Measurements from ENCODE around the gene COL12A1.

COL12A1 gene

GRCh38 chr6:75142721-75143120 is 63.1 kb downstream of the COL12A1 start:
- DNase-seq (ENCODE audit: low spot score), result no peak

GRCh38 chr6:75135876-75136275 is 70.0 kb downstream of the COL12A1 start:
- DNase-seq (ENCODE audit: low spot score), result no peak

GRCh38 chr6:75135450-75135849 is 70.4 kb downstream of the COL12A1 start:
- DNase-seq (ENCODE audit: low spot score), result no peak

- no peak for DNase-seq (ENCODE audit: low spot score)
Measured at GRCh38 chr6:75130784-75131183, 75.1 kb downstream of the COL12A1 start.

- DNase-seq (ENCODE audit: low spot score), result no peak
Measured at GRCh38 chr6:75128878-75129570, 76.8 kb downstream of the COL12A1 start.

DNA sequence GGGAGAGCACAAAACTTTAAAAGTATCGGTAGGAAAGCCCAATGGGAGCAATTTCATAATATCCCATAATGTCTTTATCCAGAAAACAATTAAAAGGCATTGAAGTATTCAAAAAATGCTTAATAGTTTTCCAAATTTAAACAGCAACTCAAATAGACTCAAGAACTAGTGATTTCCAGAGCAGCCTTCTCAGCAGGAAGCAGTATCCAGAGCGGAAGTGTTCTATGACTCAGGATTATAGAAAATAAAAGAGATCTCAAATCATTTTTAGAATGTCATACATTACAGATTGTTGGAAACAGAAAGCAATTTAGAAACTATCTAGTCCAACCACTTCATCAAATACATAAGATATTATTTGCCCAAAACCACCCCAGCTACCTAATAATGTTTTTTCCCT is 79.3 kb downstream of the COL12A1 start:
- no peak for DNase-seq (ENCODE audit: low spot score)

DNA sequence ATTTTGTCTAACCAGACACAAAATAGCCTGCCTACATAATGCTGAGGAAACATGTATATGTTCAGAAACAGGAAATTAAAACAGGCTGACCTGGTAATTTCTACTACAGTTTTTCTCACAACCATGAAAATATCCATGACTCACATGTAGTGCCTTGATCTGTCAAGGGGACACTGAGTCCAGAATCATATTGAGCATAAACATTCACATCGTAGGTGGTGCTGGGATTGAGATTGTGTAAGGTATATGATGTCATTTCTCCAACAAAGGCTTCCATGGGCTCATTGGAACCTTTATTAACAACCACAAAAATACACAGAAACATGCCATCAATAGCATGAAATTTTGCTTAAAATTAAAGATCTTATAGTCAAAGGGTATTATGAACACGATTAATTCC is 80.9 kb downstream of the COL12A1 start:
- no peak for DNase-seq (ENCODE audit: low spot score)

GRCh38 chr6:75124085-75124484 is 81.8 kb downstream of the COL12A1 start:
- no peak for DNase-seq (ENCODE audit: low spot score)

DNA sequence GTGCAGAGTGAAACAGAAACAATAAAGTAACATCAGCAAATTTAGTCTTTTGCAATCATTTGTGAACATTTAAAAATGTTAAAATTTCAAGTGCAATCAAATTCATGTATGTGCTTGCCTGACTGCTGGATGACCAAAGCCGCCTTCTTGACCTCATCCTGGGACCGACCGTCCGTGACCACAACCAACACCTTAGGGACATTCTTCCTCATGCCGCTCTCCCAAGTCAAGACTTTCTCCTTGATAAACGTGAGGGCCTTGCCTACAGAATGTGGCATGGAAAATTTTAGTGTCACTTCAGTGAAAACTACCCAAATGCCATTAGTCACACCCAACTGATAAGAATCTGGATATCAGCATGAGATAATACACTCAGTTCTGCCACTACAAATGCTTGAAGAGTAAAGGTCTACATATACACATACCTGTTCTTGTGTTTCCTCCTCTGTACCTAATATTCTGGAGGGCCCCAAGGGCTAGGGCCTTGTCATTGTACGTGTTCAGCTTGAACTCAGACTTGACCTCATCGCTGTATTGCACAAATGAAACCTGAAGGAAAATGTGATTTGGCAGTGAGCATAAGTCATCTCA is 86.8 kb downstream of the COL12A1 start:
- no peak for DNase-seq (ENCODE audit: low spot score)

DNA sequence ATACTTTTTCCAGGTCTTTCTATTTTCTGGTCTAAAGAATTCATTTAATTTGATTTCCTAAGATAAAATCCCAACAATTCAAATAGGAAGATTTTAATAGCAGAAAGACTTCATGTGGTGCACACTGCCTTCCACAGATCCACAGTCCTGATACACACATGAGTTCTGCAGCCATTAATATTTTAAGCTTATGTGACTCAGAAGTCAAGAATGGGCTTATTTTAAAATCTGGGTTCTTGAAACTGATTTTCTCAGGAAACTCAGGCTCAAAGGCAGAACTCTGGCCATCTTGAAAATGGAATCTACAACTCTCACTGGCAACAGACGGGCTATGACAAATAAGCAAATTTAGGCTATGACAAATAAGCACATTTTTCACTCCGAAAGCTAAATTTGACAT is 88.2 kb downstream of the COL12A1 start:
- DNase-seq (ENCODE audit: low spot score), result no peak

DNA sequence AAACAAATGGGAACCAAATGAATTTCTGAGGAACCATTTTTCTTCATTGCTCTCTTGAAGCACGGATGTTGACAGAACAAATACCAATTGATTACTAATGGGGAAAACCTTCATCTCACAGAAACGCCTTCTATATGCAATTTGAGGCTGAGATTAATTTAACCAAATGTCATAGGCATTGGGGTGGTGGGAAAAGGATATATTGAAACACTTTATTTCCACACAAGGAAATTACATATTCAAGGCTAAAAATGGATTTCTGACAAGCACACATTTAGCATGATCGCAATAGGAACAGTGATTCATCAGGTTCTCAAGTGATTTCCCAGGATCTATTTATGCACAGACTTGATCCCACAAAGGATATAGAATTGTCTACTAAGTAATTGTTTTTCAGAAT is 88.9 kb downstream of the COL12A1 start:
- no peak for DNase-seq (ENCODE audit: low spot score)

GRCh38 chr6:75115481-75115880 is 90.4 kb downstream of the COL12A1 start:
- no peak for DNase-seq (ENCODE audit: low spot score)

DNA sequence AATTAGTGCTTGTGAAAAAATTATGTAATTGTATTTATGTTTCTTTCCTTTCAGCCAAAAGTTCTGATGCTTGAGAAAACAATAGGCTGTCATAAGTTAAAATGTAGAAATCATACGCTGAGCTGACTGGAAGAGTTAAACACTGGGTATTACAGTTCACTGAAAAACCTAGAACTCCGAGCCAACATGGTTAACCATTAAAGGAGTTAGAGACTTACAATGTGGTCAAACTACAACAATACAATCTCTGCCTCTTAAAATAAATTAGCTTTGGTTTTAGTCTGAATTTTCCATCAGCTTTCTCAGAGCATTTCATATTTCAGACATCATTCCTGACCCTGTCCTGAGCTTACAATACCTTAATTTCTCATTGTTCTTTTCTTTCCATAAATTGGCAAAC is 91.0 kb downstream of the COL12A1 start:
- DNase-seq (ENCODE audit: low spot score), result no peak

- DNase-seq (ENCODE audit: low spot score), result no peak
Measured at GRCh38 chr6:75114195-75114594, 91.7 kb downstream of the COL12A1 start.

DNA sequence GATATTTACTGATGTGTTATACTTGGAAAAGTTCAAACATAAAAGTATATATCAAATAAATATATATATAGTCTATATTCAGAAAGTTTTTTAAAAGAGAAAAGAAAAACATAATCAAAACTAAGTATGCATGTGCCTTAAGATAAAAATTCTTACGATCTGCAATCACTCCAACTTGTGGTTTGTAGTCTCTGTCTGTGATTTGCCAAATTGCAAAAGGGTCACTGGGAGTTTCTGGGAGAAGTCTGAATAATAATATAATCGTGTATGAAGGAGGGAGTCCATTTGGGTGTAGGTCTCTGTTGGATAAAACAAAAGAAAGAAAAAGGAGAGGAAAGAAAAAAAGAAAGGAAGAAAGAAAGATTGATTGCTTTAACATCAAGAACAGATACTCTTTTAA is 92.4 kb downstream of the COL12A1 start:
- no peak for DNase-seq (ENCODE audit: low spot score)

GRCh38 chr6:75109765-75110164 is 96.1 kb downstream of the COL12A1 start:
- no peak for DNase-seq (ENCODE audit: low spot score)

- DNase-seq (ENCODE audit: low spot score), result no peak
Measured at GRCh38 chr6:75109022-75109421, 96.8 kb downstream of the COL12A1 start.

DNA sequence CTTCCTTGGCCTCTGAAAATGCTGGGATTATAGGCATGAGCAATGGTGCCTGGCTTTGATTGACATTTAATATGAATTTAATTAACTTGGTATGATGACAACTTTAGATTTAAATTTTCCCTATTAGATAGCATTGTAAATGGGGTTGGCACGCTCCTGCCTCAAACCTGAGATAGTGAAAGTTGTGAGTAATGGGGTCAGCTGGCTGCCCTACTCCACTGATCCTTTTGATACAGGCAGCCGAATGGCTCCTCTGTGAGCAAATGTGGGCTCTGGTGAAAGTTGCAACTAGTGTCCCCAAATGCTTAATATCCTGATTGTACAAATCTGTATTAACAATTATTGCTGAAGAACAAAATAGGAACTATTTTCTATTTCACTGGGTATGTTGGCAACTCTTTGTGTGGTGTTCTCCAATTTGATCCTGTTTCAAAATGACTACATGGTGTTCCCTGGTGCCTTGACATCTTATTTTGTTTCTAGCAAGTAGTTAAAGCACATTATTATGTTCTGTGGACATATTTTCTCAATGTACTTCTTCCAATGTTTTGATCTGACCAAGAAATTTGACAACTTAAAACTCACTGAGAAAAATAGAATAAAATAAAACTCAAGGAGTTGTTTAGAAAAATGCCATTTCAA is 97.4 kb downstream of the COL12A1 start:
- no peak for DNase-seq (ENCODE audit: low spot score)

GRCh38 chr6:75107913-75108312 is 97.9 kb downstream of the COL12A1 start:
- no peak for DNase-seq (ENCODE audit: low spot score)

GRCh38 chr6:75106426-75106825 is 99.4 kb downstream of the COL12A1 start:
- no peak for DNase-seq (ENCODE audit: low spot score)

DNA sequence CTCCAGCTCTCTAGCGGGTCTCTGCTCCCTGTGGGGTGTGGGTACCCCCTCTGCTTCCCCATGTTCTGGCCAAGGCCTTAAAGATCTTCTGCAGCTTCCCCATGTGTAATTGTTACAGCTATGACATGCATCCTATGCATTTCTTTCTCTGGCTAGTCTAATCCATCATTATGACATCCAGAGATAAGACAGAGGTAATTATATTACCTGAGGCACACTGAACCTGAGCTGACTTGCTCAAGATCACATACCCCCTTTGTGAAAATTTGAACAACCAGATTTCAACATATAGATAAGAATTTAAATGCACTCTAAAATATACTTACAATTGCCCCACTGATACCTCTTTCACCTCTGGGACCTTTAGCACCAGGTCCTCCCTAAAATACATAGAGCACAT is 102.4 kb downstream of the COL12A1 start:
- no peak for DNase-seq (ENCODE audit: low spot score)

DNA sequence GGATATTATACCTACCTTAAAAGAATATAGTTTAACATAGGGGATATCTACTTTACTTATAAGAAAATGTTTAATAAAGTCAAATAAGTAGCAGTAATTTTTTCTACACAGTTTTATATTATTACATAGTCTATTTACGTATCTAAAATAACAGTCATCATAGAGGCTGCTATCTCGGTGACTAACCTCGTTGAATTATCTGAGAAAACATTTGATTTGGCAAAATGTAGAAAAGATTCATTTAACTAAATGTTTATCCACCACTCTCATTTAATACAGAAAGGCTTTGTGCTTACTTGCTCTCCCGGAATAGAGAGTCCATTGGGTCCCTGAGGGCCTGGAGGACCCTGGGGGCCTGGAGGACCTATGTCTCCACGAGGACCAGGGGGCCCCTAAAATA is 103.6 kb downstream of the COL12A1 start:
- DNase-seq (ENCODE audit: low spot score), result no peak

DNA sequence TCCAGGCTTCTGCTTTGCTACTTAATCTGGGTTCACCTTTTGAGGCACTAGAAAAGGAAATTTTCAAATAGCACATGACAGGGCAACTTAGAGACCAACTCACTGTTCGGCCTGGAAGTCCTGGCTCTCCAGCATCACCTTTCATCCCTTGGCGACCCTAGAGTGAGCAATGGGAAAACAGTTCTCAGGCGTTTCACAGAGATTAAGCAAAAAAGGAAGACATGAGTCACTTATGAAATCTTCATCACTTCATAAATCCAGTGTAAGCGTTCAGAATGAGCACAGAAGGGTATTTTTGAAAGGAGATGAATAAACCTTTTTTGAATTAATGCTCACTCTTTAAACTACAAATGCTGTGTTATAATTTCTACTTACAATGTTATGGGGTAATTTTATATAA is 104.0 kb downstream of the COL12A1 start:
- DNase-seq (ENCODE audit: low spot score), result no peak

GRCh38 chr6:75098709-75099108 is 107.1 kb downstream of the COL12A1 start:
- DNase-seq (ENCODE audit: low spot score), result no peak
